ENCODE results near the gene PRKAR1B. TPM values are rescaled to one million over a fixed set of nuclear protein-coding genes. Genes with fewer than 3 reads are reported as not detected.

PRKAR1B gene
- total RNA-seq, 1 donor from 2014 or later = 11.8 TPM

DNA sequence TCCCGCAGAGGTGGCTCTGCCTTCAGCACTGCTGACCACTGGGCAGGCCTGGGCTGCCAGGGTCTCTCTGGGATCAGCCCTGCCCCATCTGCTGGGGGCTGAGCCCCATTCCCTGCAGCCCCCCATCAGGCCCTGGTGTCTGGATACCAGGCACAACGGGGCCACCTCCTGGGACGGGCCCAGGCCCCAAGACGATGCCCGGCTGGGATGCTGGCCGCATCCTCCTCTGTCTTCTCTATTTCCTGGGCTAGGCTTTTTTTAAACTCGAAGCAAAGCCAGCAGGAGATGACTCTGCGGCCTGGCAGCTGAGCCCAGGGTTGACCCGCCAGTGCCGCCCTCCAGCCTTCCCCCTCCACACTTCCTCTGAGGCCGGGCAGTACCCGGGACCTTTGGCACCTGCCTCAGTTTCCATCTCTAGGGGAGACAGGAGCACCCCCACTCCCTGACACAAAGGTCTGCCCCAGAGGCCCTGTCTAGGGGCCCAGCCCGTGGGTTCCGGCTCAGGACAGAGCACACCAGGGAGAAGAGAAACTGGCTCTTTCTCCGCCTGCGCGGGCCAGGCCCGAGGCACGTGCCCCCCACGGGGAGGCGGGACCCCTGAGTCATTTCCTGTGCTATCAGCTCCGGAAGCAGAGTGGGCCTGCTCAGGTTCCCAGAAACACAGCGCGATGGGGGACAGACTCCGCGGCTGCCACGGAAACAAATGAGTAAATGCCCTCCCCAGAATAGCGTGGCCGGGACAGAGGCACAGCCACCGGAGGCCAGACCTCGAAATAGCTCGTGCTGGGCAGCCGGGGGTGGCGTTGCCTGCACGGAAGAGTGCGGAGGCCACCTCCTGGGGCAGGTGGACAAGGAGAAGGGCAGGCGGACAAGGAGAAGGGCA is 122.8 kb downstream of the PRKAR1B start:
- H3K4me1 Mint-ChIP-seq = peaks cover 22% of the 10 kb centered on the region
- no peak overlapping the region for H3K4me3 Mint-ChIP-seq
- Histone ChIP-seq H3K79me2 (ENCODE audit: low read depth) (no peaks in the 10 kb centered on the region), H3K4me2 (no peak overlapping the region), H3K9me3 (ENCODE audit: low read depth) (no peaks in the 10 kb centered on the region), H3K4me1 (no peaks in the 10 kb centered on the region), H3K27me3 (no peaks in the 10 kb centered on the region), H3K4me3 (no peak overlapping the region), H3K9ac (no peak overlapping the region), H3K27ac (no peak overlapping the region), H2AFZ (replicated peaks) (no peak overlapping the region), H3F3A (ENCODE audit: low read depth) (no peaks in the 10 kb centered on the region), H3K36me3 (no peaks in the 10 kb centered on the region), H4K20me1 (ENCODE audit: low read depth) (no peaks in the 10 kb centered on the region)
- TF ChIP-seq EZH2 (IDR thresholded peaks at IDR 0.05) (no peak), EZH2phosphoT487 (IDR thresholded peaks at IDR 0.05) (no peak)
- TF ChIP-seq, protein P1, sequence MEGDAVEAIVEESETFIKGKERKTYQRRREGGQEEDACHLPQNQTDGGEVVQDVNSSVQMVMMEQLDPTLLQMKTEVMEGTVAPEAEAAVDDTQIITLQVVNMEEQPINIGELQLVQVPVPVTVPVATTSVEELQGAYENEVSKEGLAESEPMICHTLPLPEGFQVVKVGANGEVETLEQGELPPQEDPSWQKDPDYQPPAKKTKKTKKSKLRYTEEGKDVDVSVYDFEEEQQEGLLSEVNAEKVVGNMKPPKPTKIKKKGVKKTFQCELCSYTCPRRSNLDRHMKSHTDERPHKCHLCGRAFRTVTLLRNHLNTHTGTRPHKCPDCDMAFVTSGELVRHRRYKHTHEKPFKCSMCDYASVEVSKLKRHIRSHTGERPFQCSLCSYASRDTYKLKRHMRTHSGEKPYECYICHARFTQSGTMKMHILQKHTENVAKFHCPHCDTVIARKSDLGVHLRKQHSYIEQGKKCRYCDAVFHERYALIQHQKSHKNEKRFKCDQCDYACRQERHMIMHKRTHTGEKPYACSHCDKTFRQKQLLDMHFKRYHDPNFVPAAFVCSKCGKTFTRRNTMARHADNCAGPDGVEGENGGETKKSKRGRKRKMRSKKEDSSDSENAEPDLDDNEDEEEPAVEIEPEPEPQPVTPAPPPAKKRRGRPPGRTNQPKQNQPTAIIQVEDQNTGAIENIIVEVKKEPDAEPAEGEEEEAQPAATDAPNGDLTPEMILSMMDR (IDR thresholded peaks at IDR 0.05) = no peak
- no peaks in the 10 kb centered on the region for H3K27me3 Mint-ChIP-seq (ENCODE audit: insufficient read depth, low read depth)
- no peaks in the 10 kb centered on the region for H3K9me3 Mint-ChIP-seq
- no peak for DNase-seq (ENCODE audit: low spot score)
- H3K36me3 Mint-ChIP-seq = no peaks in the 10 kb centered on the region
- H3K27ac Mint-ChIP-seq = no peak overlapping the region

DNA sequence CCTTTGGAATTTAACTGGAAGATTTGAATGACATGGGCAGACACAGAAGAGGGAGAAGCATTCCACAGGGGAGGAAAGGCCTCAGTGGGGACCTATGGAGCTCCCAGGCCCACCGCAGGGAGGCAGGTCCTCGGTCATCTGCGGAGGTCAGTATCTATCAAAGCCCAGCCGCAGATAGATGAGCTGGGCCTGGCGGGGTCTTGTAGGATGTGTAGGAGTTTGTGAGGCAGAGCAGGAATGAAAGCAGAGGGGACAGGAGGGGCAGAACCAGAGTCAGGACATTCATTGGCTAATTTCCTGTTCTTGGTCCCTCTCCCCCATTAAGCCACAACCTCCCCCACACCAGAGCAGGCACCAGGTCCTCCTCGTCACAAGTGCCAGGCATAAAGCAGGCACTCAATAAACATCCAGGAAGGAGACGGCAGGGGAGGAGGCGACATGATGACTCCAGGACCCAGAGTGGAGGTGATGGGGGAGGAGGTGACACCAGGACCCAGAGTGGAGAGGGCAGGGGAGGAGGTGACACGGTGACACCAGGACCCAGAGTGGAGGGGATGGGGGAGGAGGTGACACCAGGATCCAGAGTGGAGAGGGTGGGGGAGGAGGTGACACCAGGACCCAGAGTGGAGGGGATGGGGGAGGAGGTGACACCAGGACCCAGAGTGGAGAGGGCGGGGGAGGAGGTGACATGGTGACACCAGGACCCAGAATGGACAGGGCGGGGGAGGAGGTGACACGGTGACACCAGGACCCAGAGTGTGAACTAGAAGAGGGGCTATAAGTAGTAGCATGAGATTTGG is 123.7 kb downstream of the PRKAR1B start:
- H3K27ac ChIP-seq = no peak overlapping the region
- no peak for DNase-seq (ENCODE audit: low spot score)
- no peaks in the 10 kb centered on the region for H3K4me1 ChIP-seq
- H3K9ac ChIP-seq = no peak overlapping the region
- Mint-ChIP-seq H3K36me3 (no peaks in the 10 kb centered on the region), H3K27me3 (ENCODE audit: insufficient read depth, low read depth) (no peaks in the 10 kb centered on the region), H3K9me3 (no peaks in the 10 kb centered on the region), H3K4me1 (peaks cover 21% of the 10 kb centered on the region), H3K27ac (peak overlapping the region; percentile 32), H3K4me3 (peak overlapping the region; percentile 30)
- H3K4me2 ChIP-seq = no peak overlapping the region
- no peak overlapping the region for H2AFZ ChIP-seq (replicated peaks)
- H3K79me2 ChIP-seq (ENCODE audit: low read depth) = no peaks in the 10 kb centered on the region
- H4K20me1 ChIP-seq (ENCODE audit: low read depth) = no peaks in the 10 kb centered on the region
- H3F3A ChIP-seq (ENCODE audit: low read depth) = no peaks in the 10 kb centered on the region
- TF ChIP-seq, protein P1 (IDR thresholded peaks at IDR 0.05) = no peak
- no peak for TF ChIP-seq EZH2phosphoT487 (IDR thresholded peaks at IDR 0.05)
- no peak for TF ChIP-seq EZH2 (IDR thresholded peaks at IDR 0.05)
- H3K9me3 ChIP-seq (ENCODE audit: low read depth) = no peaks in the 10 kb centered on the region
- H3K27me3 ChIP-seq = no peaks in the 10 kb centered on the region
- H3K4me3 ChIP-seq = no peak overlapping the region
- H3K36me3 ChIP-seq = no peaks in the 10 kb centered on the region

DNA sequence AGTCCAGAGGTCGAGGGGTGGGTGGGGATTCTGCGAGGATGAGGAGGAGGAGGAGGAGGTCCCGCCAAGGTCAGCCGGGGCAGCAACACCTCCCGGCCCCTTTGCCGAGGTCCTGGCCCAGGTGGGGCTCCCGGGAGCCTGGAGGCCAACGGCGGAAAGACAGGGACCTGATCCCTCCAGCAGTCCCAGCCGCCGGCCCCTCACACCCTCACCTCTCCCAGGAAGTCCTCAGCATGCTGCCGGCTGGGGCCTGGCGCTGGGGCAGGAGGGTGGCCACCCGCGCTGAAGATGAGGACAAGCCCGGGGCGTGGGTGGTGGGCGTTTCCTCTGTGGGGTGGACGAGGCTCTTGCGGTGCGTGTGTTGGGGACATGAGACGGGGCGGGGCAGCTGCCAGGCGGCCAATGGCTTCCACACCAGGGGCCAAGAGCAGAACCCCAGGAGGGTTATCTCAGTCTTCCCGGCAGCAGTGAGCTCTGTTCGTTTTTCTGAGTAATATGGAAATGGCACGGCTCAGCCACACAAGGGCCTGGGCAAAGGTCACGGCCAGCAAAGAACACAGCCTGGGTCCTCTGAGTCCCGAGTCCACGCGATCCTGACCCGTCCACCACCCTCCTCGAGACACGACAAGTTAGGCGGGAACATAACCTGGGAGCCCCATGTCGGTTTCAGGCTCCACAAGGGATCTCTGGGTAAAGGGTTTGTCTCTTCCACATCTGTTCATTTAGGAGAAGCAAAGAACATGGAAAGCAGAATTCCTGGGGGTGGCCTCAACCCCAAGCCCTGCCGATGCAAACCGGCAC is 124.5 kb downstream of the PRKAR1B start:
- Mint-ChIP-seq H3K9me3 (no peaks in the 10 kb centered on the region), H3K27ac (peak overlapping the region; percentile 32), H3K4me1 (peaks cover 17% of the 10 kb centered on the region), H3K36me3 (no peaks in the 10 kb centered on the region), H3K27me3 (ENCODE audit: insufficient read depth, low read depth) (no peaks in the 10 kb centered on the region), H3K4me3 (peak overlapping the region; percentile 30)
- DNase-seq (ENCODE audit: low spot score) = no peak
- no peaks in the 10 kb centered on the region for H3K9me3 ChIP-seq (ENCODE audit: low read depth)
- no peak overlapping the region for H3K4me3 ChIP-seq
- no peak overlapping the region for H3K9ac ChIP-seq
- no peaks in the 10 kb centered on the region for H3K79me2 ChIP-seq (ENCODE audit: low read depth)
- H3K27ac ChIP-seq = no peak overlapping the region
- H3F3A ChIP-seq (ENCODE audit: low read depth) = no peaks in the 10 kb centered on the region
- TF ChIP-seq EZH2 (IDR thresholded peaks at IDR 0.05) (no peak), EZH2phosphoT487 (IDR thresholded peaks at IDR 0.05) (no peak)
- H3K4me2 ChIP-seq = no peak overlapping the region
- no peaks in the 10 kb centered on the region for H3K36me3 ChIP-seq
- no peak overlapping the region for H2AFZ ChIP-seq (replicated peaks)
- H3K4me1 ChIP-seq = no peaks in the 10 kb centered on the region
- H3K27me3 ChIP-seq = no peaks in the 10 kb centered on the region
- H4K20me1 ChIP-seq (ENCODE audit: low read depth) = no peaks in the 10 kb centered on the region
